Measurements from ENCODE around the gene MAGI1.

MAGI1 gene

GRCh38 chr3:65409176-65409569 lies 629.5 kb downstream of the MAGI1 start:
- no peak for DNase-seq (ENCODE audit: low spot score)

DNA sequence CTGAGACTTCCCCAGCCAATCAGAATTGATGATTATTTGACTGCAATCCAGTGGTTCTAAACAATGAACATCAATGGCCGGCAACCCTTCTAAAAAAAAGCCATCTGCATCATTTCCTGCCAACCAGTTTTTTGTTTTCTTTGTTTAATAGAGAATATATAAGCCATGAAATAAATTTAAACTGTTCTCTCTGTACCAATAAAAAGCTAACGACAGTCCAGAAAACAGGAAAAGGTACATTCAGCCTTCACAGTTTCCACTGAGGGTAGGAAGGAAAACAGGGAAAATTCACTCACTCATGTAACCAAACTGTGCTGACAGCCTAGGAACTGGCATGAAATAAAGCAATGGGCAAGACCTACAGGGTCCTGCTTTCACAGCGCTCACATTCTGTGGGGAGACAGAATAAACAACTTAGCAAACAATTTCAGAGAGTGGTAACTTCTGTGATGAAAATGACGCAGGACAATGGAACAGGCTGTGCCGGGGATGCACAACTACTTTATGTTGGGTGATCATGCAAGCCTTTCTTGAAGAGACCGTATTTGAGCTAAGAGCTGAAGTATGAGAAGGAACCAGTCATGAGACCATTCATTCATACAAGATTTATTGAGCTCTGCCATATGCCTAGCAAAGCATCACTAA lies 630.1 kb downstream of the MAGI1 start:
- DNase-seq (ENCODE audit: low spot score): no peak

- DNase-seq (ENCODE audit: low spot score): no peak
These were observed 632.2 kb downstream of the MAGI1 start for GRCh38 chr3:65406470-65406869.

DNA sequence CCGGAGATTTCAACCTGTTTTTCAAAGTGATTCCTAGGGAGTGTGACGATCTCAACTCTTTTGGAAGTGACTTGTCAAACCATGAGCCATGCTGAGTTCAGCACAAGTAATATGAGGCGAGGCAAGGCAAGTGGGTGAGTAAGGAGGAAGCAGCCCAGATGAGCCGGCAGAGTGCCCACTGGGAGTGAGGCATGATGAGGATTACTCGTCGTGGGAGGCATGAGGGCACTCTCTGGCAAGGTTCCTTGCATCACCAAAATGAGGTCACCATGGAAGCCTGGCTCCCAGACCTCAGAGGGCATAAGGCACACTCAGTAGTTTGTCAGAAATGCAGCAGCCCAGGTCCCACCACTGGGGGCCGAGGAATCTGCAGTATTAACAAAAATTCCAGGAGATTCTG lies 636.1 kb downstream of the MAGI1 start:
- DNase-seq (ENCODE audit: low spot score): no peak

- DNase-seq (ENCODE audit: low spot score): no peak
These were observed 637.1 kb downstream of the MAGI1 start for GRCh38 chr3:65401359-65402305.

DNA sequence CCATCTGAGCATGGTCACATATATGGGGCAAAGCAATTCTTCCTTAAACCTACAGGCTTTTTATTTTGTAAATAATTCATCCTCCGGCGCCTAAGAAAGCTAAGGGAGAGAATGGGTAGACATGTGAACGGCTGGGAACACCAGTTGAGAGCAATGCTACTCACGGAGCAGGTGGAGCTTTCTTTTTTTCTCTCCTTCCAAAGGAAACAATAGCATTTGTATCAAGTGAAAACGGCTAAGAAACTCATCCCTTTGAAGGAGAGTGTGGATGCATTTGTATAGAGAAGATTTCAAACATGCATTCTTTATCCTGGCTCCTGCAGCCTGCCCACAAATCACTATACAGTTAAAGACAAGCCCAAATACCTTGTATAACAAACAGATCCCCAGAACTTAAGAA lies 637.8 kb downstream of the MAGI1 start:
- no peak for DNase-seq (ENCODE audit: low spot score)

DNA sequence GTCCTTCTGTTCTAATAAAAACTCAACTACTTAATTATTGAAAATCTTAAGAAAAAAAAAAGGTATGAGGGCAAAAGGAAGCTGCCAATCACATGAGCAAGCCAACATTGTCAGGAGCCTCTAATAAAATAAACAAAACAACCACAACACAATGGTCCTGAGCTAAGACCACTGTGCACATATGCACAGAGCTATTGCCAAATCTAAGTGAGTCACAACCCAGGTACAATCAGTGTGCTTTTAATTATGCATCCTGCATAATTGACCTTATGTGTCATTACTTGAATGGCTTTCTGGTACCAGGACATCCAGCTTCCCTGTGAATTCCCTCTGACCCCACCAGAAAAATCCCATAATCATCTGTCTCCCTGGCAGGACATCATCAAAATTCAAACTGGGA lies 639.8 kb downstream of the MAGI1 start:
- DNase-seq (ENCODE audit: low spot score): no peak

DNA sequence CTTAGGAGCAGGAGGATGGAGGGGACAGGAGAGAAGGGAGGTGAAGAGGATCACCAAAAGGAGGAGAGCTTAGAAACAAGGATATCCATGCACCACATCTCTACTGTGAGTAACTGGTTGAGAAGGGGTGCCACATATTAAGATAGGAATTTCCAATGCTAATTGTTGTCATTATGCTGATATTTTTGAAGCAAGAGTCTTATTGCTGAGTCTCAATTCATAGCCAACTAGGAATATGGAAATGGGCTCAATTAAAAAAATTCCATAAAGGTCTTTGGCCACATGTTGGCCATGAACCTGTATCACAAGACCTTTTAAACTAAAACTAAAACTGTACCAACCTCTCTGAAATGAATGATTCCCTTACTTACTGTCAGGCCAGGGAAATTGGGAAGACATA lies 642.6 kb downstream of the MAGI1 start:
- DNase-seq (ENCODE audit: low spot score): no peak

GRCh38 chr3:65391068-65391467 lies 647.6 kb downstream of the MAGI1 start:
- no peak for DNase-seq (ENCODE audit: low spot score)

GRCh38 chr3:65385805-65386204 lies 652.9 kb downstream of the MAGI1 start:
- no peak for DNase-seq (ENCODE audit: low spot score)

DNA sequence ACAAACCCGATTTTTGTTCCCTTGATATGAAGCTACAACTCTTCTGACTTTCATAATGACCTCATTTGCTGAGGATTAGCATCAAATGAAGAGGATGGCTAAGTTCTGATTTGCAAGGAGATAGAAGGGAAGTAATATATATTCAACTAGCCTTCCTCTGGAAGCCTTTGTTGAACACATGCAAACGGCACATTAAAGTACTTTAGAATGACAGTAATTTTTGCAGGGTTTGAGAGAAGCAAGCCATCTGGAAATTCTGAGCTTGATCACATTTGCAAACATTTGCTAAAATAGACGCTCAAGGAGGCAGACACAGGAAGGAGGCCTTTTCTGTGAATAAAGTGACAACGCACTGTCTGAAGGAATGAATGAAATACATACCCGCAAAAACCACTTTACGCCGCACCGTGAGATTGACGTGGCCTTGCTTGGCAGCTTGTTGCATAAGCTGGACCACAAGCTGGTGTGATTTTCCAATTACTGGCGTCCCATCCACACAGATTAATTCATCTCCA lies 657.2 kb downstream of the MAGI1 start:
- DNase-seq (ENCODE audit: low spot score): no peak

DNA sequence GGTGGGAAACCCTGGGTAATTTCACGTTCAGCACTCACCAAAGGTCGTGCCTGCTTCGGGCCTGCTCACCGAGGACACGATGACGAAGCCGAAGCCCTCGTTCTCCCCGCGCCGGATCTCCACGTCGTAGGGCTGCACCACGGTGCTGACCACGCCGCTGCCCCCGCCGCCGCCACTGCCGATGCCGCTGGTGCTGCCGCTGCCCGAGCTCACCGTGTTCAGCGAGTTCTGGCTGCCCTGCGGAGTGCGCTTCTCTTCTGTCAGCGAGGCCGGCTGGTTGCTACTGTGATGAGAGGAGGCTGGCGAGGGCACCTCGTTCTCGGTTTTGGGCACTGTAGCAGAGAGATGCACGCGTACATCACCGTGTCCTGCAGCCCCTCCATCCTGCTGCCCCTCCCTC lies 659.5 kb downstream of the MAGI1 start:
- DNase-seq (ENCODE audit: low spot score): no peak

- DNase-seq (ENCODE audit: low spot score): no peak
These were observed 661.1 kb downstream of the MAGI1 start for GRCh38 chr3:65377637-65378036.

DNA sequence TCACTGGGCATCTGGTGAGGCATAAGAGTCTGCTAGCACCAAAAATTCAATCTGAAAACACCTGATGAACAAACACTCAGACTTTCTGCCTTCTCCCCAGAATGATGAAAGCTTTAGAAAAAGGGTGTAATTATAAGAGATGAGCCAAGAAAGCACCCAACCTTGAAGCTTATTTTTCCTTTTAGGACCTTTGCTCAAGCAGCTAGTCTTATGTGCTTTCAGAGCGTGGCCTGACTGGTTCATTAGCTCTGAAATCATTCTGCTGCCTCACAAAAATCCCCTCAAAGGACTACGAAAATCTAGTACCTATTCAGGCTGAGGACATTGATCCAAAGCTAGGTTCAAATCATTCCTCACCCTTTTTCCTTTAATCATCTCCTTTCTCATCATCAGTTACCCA lies 662.3 kb downstream of the MAGI1 start:
- no peak for DNase-seq (ENCODE audit: low spot score)

GRCh38 chr3:65371053-65371452 lies 667.7 kb downstream of the MAGI1 start:
- DNase-seq (ENCODE audit: low spot score): no peak

DNA sequence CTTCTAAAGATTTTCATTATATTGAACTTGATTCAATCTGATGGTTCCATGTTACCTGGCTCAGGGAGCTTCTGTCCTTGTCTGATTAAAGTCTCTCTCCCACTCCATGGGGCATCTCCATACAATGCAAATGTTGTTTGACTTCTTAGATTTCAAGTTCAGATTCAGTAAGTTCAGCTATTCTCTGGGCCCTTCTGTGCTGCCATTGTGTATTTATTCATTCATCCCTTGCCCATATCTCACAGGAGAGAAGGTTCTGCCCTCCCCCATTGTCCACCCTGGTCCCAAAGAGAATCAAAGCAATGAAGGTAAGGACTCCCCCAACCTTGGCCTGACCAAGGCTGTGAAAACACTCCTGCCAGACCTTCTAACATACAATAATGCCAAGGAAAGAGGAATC lies 669.9 kb downstream of the MAGI1 start:
- no peak for DNase-seq (ENCODE audit: low spot score)

DNA sequence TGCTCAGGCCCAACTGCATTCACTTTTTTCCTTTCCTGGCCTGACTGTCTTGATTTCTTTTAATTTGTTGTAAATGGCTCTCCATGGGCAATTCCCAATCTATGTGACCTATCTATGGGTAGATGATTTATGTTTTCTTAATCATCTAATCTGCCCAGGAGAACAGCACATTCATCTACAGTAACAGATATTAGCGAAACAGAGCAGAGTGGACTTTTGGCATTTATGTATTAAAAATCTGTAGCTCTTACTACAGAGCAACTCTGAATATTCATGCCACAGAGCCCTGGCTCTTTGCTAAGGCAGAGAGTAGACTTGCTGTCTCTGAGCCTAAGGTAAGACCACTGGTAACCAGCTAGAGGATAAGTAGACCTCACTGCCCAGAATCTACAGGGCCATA lies 676.0 kb downstream of the MAGI1 start:
- no peak for DNase-seq (ENCODE audit: low spot score)

DNA sequence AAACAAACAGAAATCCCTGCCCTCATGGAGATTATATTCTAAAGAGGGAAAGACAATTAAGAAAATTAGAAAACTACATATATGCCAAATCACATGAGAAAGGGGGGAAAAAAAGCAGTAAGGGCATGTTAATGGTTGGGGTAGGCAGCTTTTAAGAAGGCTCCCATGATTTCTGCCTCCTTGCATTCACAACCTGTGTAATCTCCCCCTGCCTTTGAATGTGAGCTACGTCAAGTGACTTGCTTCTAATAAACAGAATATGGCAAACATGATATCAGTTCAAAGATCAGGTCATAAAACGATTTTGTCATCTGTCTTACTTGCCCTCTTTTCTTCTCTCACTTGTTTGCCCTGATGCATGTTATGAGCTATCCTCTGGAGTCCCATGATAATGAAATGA lies 677.3 kb downstream of the MAGI1 start:
- no peak for DNase-seq (ENCODE audit: low spot score)

DNA sequence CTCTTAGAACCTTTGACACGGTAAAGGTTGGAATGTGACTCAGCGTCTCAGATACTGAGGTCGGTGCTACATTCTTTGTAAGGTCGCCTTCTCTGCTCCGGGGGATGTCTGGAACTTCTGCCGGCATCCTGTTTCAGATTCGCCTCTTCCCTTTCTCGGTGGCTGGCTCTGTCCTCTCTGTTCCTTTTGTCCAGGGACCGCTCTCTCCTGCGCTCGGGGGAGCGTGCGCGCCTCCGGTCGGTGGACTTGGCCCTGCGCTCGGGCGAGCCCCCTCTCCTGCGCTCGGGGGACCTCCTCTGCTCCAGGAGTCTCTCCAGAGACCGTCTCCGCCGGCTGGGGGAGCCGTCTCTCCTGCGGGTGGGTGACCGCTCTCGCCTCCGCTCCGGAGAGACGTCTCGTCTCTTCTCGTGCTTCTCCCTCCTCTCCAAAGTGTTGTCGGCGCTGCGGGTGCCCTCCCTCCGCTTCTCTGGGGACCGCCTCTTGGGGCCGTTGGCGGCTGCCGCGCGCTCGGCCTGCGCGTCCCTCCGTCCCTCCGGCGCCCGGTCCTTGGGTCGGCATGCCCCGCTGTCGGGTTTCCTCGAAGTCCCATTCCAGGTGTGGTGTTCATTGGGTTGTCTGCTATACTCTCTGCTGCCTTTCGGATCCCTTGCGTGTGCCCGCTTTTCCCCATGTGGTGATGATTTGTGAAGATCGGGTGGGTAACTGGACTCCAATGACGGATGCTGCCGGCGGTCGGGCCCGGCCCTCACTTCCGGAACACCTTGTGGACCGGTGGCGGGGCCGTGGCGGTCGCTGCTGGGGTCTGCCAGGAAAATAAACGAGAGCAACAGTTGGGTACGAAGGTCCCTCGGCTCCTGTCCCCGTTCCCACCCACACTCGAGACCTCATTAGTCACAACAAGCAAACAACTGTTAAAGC lies 682.1 kb downstream of the MAGI1 start:
- DNase-seq (ENCODE audit: low spot score): no peak

DNA sequence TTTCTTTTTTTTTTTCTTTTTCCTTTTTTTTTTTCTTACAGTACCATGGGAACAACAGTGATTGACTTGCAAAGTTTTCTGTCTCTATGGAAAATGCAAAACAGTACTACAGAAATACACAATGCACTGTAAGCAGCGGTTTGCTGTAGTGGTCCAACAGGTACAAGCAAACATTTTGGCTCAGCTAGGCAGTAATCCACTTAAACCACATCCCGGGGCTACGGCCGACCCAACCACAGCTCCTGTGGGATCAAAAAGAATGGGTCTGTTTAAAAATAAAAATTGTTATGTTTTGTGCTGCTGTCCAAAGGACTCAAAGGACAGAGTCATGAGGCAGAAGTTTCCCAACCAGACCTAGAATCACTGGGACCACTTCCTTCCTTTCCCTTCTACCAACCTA lies 683.8 kb downstream of the MAGI1 start:
- no peak for DNase-seq (ENCODE audit: low spot score)

DNA sequence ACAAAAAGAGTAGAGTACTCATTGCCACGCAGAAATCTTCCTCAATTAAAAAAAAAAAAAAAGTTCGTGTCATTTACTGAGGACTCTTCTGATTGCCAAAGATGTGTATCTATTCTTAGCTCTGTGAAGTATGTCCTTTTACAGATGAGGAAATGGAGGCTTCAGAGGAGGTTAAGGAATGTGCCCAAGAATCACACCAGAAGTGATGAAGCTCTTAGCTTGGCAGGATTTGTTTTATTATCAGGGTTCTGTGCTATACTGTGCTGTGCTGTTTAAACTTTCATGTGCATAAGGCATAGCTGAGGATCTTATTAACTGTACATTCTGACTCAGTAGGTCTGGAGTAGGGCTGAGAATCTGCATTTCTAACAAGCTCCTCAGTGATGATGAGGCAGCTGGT lies 685.8 kb downstream of the MAGI1 start:
- no peak for DNase-seq (ENCODE audit: low spot score)

DNA sequence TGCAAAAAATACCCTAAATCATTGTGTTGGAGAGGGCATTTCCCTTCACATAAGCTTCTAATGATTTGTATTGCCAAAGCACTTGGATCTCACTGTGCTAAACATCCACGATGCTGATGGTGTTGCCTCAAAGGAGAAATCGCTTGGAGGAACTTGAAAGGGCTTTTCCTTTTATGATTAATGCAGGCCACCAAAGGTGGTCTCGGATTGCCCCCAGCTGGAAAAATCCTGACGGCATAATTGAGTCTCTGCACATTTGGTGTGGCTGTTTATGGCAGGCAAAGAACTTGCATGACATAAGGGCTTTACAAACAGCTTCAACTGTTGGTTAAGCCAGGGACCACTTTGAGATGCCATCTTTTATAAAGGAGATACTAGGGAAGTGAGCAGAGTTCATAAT lies 687.0 kb downstream of the MAGI1 start:
- no peak for DNase-seq (ENCODE audit: low spot score)

Measured in hematopoietic multipotent progenitor cell treated with erythropoietin and hydrocortisone succinate and interleukin-3 and kit ligand, for 17 days (in vitro differentiated cells).